Measurements from ENCODE around the gene BANF2.

BANF2 gene

DNA sequence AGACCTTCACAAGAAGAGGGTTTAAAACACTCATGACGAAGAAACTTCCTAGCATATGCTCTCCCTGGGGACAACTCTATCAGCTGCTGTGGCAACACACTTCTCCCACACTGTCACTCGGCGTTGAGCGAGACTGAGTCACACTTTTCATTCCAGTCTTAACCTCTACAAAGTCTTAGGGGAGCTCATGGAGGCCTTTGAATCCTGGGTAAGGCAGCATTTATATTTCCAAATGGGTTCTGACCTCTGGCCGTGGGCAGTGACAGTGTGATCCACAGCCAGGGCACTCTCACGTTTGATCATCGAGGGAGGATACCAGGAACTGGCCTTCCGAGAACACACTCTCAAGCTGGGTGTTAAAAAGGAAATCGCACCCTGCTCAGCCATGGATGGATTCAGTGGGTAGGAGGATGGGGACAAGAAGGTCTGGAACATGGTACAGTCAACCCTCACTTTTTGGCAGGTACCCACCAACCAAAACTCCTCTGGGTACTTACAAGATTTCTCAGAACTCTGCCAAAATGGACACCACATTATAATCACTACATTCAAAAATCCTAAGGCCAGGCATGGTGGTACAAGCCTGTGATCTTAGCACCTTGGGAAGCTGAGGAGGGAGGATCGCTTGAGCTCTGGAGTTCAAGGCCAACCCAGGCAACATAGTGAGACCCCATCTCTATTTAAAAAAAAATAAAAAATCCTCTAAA is 37.3 kb upstream of the BANF2 start:
- Mint-ChIP-seq H3K9me3 (peaks cover 32% of the 10 kb centered on the region), H3K4me3 (no peak overlapping the region), H3K27me3 (ENCODE audit: low read depth, poor library complexity) (peaks cover 9% of the 10 kb centered on the region), H3K27ac (peak overlapping the region; percentile 78), H3K36me3 (ENCODE audit: low read depth) (peaks cover 54% of the 10 kb centered on the region), H3K4me1 (peaks cover 74% of the 10 kb centered on the region)
- no peak for DNase-seq
- TF ChIP-seq, protein P1, sequence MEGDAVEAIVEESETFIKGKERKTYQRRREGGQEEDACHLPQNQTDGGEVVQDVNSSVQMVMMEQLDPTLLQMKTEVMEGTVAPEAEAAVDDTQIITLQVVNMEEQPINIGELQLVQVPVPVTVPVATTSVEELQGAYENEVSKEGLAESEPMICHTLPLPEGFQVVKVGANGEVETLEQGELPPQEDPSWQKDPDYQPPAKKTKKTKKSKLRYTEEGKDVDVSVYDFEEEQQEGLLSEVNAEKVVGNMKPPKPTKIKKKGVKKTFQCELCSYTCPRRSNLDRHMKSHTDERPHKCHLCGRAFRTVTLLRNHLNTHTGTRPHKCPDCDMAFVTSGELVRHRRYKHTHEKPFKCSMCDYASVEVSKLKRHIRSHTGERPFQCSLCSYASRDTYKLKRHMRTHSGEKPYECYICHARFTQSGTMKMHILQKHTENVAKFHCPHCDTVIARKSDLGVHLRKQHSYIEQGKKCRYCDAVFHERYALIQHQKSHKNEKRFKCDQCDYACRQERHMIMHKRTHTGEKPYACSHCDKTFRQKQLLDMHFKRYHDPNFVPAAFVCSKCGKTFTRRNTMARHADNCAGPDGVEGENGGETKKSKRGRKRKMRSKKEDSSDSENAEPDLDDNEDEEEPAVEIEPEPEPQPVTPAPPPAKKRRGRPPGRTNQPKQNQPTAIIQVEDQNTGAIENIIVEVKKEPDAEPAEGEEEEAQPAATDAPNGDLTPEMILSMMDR (IDR thresholded peaks at IDR 0.05), result no peak

DNA sequence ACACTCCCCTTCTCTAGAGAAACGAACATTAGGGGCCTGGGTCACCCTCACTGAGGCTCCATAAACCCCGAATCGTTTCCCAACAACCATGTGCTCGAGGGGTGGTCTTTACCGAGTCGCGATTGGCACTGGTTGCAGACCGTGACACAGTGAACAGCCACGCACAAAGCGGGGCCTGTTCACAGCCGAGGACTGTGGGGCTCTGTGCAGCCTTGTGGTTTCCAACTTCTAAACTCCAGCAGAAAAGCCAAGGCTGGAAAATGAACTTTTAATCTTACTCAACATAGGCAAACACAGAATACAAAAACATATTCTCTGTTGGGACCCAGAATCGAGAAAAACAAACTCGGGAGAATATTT is 36.7 kb upstream of the BANF2 start:
- Mint-ChIP-seq H3K36me3 (ENCODE audit: low read depth) (peaks cover 54% of the 10 kb centered on the region), H3K4me3 (no peak overlapping the region), H3K27ac (no peak overlapping the region), H3K4me1 (peaks cover 74% of the 10 kb centered on the region), H3K9me3 (peaks cover 27% of the 10 kb centered on the region), H3K27me3 (ENCODE audit: low read depth, poor library complexity) (peaks cover 8% of the 10 kb centered on the region)
- DNase-seq, result no peak
- TF ChIP-seq, protein P1 (IDR thresholded peaks at IDR 0.05), result no peak

DNA sequence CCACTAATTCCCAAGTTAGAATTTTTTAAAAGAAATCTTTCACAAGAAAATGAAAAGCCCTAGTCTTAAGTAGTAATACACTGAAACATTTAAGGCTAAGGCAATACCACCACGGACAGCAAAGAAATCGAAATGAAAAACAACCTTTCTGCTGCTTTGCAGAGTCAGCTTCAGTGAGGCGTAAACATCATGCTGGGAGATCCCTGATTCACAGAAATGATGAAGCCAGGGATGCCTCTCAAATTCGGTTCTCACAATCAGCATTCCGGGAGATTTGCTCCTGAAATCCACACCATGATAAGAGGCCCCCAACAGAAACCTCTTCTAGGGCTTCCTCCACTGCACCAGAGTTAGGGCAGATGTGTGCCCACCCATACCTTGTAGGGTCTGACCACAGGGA is 36.3 kb upstream of the BANF2 start:
- Mint-ChIP-seq H3K9me3 (peaks cover 22% of the 10 kb centered on the region), H3K36me3 (ENCODE audit: low read depth) (peaks cover 54% of the 10 kb centered on the region), H3K27ac (peak overlapping the region; percentile 6), H3K27me3 (ENCODE audit: low read depth, poor library complexity) (peaks cover 5% of the 10 kb centered on the region), H3K4me3 (no peak overlapping the region), H3K4me1 (peaks cover 76% of the 10 kb centered on the region)
- TF ChIP-seq, protein P1 (IDR thresholded peaks at IDR 0.05), result no peak
- DNase-seq, result no peak

DNA sequence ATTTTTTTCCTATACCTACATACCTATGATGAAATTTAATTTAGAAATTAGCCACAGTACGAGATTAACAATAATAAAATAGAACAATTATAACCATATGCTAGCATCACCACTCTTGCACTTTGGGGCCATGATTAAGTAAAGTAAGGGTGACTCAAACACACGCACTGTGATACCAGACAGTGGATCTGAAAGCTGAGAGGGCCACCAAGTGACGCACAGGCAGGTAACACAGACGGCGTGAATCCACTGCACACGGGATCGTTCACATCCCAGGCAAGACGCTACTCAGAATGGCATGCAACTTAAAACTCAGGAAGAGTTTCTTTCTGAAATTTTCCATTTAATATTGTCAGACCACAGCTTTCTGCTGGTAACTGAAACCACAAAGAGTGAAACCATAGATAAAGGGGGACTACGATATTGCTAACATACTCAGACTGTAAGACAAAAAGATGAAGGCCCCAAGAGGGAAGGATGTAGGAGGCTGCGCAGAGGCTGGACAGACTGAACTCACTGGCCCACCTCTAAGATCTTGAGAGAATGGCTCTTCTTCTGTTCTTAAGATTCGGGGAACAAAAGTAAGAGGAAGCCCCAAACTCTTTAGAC is 35.6 kb upstream of the BANF2 start:
- peaks cover 55% of the 10 kb centered on the region for H3K36me3 Mint-ChIP-seq (ENCODE audit: low read depth)
- TF ChIP-seq, protein P1 (IDR thresholded peaks at IDR 0.05), result no peak
- H3K27ac Mint-ChIP-seq, result peak overlapping the region; percentile 6
- H3K27me3 Mint-ChIP-seq (ENCODE audit: low read depth, poor library complexity), result peaks cover 2% of the 10 kb centered on the region
- no peak for DNase-seq
- H3K4me3 Mint-ChIP-seq, result no peak overlapping the region
- peaks cover 18% of the 10 kb centered on the region for H3K9me3 Mint-ChIP-seq
- H3K4me1 Mint-ChIP-seq, result peaks cover 82% of the 10 kb centered on the region

DNA sequence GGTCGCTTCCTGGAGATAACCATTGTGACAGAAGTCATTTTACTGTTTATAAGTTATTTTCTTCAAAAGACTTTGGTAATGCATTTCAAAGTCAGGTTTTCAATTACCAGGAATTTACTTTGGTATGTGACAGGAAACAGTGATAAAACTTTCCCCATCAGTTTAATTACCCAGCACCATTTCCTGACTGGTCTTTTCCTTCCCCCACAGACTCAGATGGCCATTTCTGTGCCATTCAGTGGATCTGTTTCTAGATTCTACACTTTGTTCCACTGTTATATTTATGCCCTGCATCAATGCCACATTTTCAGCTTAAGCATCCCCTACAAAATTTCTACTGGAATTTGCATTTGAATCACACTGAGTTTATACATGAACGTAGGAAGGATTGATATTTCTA is 34.0 kb upstream of the BANF2 start:
- TF ChIP-seq, protein P1 (IDR thresholded peaks at IDR 0.05), result no peak
- no peak overlapping the region for H3K27ac Mint-ChIP-seq
- no peak overlapping the region for H3K4me3 Mint-ChIP-seq
- H3K4me1 Mint-ChIP-seq, result peaks cover 71% of the 10 kb centered on the region
- peaks cover 57% of the 10 kb centered on the region for H3K36me3 Mint-ChIP-seq (ENCODE audit: low read depth)
- DNase-seq, result no peak
- H3K9me3 Mint-ChIP-seq, result peaks cover 4% of the 10 kb centered on the region
- H3K27me3 Mint-ChIP-seq (ENCODE audit: low read depth, poor library complexity), result no peaks in the 10 kb centered on the region

DNA sequence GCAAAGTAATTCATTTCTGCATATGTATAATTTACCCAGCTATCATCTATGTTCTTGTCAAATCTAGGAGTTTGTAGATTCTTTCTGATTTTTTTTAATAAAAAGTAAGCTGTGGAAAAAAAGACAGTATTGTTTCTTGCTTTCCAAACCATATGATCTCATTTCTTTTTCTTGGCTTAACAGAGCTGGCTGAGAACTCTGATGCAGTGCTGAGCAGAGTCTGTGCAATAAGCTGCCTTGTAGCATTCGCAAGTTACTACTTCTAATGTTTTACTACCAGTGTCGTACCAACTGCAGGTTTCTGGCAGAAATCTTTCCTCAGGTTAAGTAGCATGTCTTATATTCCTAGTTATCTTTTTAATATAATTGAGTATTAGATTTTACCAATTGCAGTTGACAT is 33.3 kb upstream of the BANF2 start:
- Mint-ChIP-seq H3K9me3 (peaks cover 4% of the 10 kb centered on the region), H3K36me3 (ENCODE audit: low read depth) (peaks cover 60% of the 10 kb centered on the region), H3K4me3 (no peak overlapping the region), H3K27ac (no peak overlapping the region), H3K4me1 (peaks cover 63% of the 10 kb centered on the region), H3K27me3 (ENCODE audit: low read depth, poor library complexity) (no peaks in the 10 kb centered on the region)
- TF ChIP-seq, protein P1 (IDR thresholded peaks at IDR 0.05), result no peak
- no peak for DNase-seq

Measured in nephron progenitor cell (in vitro differentiated cells).